Hematopoietic multipotent progenitor cell (in vitro differentiated cells): ENCODE measurements around the gene ELMOD1. TPM values are rescaled to one million over a fixed set of nuclear protein-coding genes. Genes with fewer than 3 reads are reported as not detected.

Source experiments
- DNase-seq, 3 donors: peaks; one replicate each; pipeline ENCODE4 v3.0.0-alpha.2; 2011 to 2015; ENCODE audit warnings: low read depth in 2 of 3, low spot score in 2 of 3
- total RNA-seq: library from RNA; depleted of rRNA; stranded (reverse); fragments of >200 nt; gene quantifications from one replicate; pipeline ENCODE4 v1.2.3, GENCODE V29; 2012

Gene ELMOD1
- total RNA-seq, 1 donor = not detected

DNA sequence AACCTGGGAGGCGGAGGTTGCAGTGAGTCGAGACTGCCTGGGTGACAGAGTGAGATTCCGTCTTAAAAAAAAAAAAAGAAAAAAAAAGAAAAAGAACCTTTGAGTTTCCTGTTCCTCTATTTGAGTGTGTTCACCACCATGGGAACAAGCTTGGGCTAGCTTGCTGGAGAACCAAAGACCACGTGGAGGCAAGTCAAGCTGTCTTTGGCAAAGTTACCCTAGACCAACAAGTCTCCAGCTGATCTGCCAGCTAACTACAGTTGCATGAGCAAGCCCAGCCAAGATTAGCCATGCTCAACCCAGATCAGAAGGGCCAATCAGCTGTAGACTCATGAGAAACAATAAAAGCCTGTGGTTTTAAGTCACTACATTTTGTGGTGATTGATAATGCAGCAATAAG, 91.2 kb downstream of the ELMOD1 start:
- no peak for DNase-seq

GRCh38 chr11:107682572-107682971, 91.6 kb downstream of the ELMOD1 start:
- DNase-seq = no peak

DNA sequence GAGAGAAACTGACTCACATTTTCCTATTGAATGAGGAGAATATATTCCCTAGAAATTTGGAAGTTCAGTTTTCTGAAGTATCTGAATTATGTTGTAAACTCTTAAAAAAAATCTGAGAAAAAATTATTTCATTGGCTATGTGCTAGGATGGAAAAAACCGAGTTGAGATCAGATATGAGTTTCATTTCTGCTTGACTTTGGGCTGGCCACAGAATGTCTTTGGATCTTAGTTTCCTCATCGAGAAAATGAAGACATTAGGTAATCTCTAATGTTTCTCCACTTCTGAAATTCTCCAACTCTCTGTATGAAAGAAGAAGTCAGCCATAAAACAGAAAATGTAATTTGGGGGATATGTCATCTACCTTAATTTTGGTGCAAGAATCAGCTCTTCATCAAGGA, 92.1 kb downstream of the ELMOD1 start:
- no peak for DNase-seq

DNA sequence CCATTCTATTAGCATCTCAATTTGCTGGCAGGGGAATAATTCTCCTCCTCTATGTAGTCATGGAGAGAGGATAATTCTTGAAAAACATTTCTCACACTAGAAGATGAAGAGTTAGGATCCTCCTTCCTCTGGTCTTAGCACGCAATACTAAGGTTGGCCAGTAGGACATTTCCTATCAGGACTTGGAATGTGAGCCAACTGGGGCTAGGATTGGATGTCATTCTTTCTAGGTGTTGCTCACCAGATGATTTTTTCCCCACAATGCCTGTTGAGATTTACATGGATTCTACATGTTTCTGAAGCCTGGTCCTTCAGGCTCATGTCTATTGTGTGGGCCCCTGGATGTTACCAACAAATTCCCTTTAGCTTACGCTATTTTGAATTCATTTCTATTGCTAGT, 92.9 kb downstream of the ELMOD1 start:
- DNase-seq = peak in 1 of 3 donors; percentile 8

- no peak for DNase-seq
These were observed 97.5 kb downstream of the ELMOD1 start for GRCh38 chr11:107688322-107688918.

- peak; percentile 11 to 79 (median 48) for DNase-seq
These were observed 98.6 kb downstream of the ELMOD1 start for GRCh38 chr11:107689317-107690202.

DNA sequence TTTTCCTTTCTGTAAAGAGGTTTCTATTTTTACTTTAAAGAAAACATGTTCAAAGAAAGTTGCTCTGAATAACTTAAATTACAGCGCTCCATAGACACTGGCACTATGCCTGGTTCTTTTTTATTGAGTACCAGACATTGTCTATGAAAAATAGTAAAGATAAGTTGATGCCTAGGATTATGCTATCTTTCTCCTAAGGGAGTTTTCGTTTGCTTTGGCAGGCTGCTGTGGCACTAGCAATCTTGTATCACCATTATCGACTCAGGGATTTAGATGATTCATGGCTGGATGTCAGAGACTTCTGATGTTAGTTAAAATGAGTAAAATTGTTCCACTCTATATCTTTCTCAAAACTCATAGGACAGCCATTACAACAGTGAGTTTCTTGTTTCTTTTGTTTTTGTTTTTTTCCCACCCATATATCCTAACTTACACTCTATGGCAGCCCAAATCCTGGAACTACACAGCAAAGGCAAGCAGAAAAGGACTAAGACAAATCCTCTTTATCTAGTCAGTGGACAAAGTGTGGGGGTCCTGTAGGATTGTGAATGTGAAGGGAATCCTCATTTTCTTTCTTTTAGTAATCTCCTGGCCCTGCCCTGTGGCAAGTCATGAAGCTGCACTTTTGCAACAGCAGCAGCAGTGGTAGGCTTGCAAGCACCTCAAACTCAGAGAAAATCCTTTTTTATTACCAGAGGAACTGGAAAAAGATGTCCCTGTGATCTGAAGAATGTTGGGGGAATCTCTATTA, 100.2 kb downstream of the ELMOD1 start:
- DNase-seq = no peak

- DNase-seq = no peak
These were observed 104.5 kb downstream of the ELMOD1 start for GRCh38 chr11:107695446-107695845.

GRCh38 chr11:107696140-107696539, 105.2 kb downstream of the ELMOD1 start:
- DNase-seq = no peak

GRCh38 chr11:107697291-107697690, 106.3 kb downstream of the ELMOD1 start:
- no peak for DNase-seq

DNA sequence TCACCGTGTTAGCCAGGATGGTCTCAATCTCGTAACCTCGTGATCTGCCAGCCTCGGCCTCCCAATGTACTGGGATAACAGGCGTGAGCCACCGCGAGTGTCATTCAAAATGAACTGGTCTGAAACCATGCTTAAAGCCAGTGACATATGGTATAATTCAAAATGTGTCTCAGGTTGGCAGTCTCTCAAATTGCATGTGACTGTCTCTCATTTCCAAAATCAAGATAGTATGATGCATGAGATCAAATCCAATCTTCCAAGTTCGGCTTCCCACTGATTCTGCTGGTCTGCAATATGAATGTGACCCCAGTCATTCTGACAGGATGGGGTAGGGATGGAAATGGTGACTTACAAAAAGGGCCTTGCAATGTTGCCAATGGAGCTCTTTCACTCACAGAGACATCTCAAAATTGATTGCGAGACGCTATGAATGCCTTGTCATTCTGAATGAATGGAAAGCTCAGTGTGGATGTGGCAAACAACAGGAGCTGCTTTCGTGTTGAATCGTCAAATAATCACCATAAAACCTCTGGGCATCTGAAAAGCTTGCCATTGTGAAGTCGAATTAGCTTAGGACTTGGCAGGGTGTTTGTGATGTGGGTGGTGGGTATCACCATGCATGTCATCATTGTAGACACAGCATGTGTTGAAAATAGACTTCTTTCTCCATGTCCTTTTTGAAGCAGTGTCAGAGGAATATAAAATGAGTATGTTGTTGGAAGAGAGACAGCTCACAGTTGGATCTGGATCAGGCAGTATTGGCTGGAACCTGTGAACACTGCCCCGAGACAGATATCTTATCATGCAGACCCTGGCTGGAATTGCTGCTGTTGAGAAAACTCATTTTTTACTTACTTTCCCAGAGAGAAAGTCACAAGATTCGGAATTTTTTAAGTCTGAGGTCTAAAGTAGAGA, 108.7 kb downstream of the ELMOD1 start:
- DNase-seq = no peak

- no peak for DNase-seq
These were observed 111.2 kb downstream of the ELMOD1 start for GRCh38 chr11:107702109-107702660.

- DNase-seq = no peak
These were observed 111.8 kb downstream of the ELMOD1 start for GRCh38 chr11:107702723-107703122.

GRCh38 chr11:107704451-107704850, 113.5 kb downstream of the ELMOD1 start:
- no peak for DNase-seq

GRCh38 chr11:107705027-107705426, 114.1 kb downstream of the ELMOD1 start:
- no peak for DNase-seq

DNA sequence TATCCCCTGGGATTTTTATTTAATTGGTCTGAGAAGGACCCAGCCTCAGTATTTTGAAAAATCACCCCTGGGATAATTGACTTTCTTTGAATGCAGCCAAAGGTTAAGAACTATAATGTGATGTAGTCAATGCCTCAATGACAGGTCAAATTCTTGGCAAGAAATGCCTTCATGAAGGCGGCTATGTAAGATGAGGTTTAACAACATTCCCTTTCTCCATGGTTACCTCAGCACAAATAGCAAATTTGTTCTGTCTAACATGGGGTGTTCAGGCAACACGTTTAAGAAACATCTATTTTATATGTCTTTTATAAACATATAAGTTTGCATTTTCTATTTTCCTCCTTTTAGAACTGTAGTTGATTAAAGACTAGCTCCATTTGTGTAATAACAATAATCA, 115.6 kb downstream of the ELMOD1 start:
- no peak for DNase-seq

DNA sequence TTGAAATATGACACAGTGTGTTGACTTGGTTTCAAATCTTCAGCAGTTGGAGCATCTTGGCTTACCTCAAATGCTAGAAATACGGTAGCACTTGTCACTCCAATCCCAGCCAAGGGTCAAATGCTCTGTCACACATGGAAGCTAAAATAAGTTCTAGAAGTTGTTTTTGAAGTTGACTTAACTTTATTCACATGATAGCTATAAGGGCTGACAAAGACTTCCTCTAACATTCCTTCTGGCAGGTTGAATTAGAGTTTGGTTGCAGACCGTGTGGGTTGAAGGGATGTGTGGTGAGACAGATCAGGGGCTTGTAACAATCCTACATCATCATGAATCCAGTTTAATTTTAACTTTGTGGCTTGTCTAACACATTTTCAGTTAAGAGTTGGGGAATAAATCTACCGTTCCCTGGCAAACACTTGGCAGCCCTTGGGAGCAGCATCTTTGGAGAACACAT, 116.3 kb downstream of the ELMOD1 start:
- no peak for DNase-seq

- DNase-seq = no peak
These were observed 116.9 kb downstream of the ELMOD1 start for GRCh38 chr11:107707807-107708206.

- DNase-seq = no peak
These were observed 117.8 kb downstream of the ELMOD1 start for GRCh38 chr11:107708792-107709191.

DNA sequence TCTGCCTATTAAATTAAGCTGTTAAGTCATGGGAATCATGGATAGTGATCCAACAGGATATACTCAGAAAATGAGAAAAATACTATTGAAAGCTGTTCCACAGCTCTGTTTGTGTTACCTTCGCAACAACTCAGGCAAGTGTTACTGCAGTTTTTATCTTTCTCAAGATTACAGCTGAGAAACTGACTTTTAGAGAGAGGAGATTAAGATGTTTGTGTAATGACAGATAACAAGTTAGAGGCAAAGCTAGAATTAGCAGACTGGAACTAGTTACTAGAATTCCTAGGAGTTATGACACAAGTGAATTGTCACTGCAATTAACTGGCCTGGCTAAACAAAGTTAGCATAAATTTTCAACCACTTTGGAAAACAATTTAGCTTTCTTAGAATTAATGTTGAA, 119.4 kb downstream of the ELMOD1 start:
- no peak for DNase-seq
